ENCODE results near the gene NTM. TPM values are rescaled to one million over a fixed set of nuclear protein-coding genes. Genes with fewer than 3 reads are reported as not detected.

The NTM gene
- total RNA-seq, 2 donors from 2014 or later = 19.1 to 44.7 TPM

DNA sequence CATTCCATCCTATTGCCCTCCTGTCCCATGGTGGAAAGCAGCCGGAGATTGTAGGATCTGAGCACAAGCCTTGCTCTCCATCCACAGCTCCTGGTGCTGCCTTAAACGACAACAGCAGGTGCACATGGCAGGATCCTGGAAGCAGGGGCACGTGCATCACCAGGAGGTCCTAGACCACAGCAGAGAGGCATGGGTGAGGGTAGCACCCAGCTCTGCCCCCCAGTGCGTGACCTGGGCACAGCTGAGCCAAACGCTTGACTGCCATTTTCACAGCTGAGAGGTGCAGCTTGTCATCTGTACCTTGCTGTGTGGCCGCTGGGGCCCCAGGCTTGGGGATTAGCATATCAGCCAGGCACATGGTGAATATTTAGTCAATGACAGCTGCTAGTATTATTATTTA lies 92.7 kb downstream of the NTM start:
- DNase-seq (ENCODE audit: low spot score) = peak; percentile 34
- H3K36me3 ChIP-seq = no peaks in the 10 kb centered on the region
- H3K27me3 ChIP-seq = no peaks in the 10 kb centered on the region
- H3K9me3 ChIP-seq = no peaks in the 10 kb centered on the region
- H3K27ac ChIP-seq = no peak overlapping the region
- no peaks in the 10 kb centered on the region for H3K4me1 ChIP-seq
- H3K4me3 ChIP-seq = no peak overlapping the region
- TF ChIP-seq, protein P1, sequence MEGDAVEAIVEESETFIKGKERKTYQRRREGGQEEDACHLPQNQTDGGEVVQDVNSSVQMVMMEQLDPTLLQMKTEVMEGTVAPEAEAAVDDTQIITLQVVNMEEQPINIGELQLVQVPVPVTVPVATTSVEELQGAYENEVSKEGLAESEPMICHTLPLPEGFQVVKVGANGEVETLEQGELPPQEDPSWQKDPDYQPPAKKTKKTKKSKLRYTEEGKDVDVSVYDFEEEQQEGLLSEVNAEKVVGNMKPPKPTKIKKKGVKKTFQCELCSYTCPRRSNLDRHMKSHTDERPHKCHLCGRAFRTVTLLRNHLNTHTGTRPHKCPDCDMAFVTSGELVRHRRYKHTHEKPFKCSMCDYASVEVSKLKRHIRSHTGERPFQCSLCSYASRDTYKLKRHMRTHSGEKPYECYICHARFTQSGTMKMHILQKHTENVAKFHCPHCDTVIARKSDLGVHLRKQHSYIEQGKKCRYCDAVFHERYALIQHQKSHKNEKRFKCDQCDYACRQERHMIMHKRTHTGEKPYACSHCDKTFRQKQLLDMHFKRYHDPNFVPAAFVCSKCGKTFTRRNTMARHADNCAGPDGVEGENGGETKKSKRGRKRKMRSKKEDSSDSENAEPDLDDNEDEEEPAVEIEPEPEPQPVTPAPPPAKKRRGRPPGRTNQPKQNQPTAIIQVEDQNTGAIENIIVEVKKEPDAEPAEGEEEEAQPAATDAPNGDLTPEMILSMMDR (IDR thresholded peaks at IDR 0.05) = no peak

DNA sequence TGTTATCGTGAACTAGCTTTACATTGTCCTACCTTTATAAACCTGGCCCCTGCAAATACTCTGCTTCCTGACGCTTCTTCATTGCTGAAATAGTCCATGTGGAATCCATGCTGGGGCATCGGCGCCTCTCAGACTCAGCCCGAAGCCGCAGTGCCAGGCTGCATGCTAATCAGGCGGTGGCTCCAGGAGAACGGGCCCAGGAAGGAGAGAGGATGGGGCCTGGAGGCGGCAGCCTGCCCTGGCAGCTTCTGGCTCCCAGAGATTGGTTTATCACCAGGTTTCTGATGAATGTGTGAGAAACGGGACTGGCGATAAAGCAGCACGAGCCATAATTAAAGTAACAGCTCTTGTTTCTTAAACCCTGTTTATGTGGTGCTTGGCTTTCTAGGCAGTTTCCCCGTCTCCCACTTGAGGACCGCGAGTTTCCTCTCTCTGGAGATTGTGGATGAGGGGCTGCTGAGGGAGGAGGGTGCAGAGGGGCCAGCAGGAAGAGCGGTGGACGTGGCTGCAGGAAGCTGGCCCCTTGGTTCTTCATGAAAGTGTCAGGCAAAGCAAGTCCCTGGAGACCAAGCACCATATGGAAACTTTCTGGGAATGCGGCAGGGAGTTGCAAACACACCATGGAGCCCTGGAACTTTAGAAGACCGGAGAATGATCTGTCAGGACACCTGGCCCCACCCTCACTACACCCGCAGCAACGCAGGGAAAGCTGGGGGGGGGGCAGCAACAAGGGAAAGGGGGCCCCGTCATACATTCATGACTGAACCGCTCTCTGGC lies 93.4 kb downstream of the NTM start:
- Histone ChIP-seq H3K4me1 (no peaks in the 10 kb centered on the region), H3K27ac (no peak overlapping the region), H3K9me3 (no peaks in the 10 kb centered on the region), H3K27me3 (no peaks in the 10 kb centered on the region), H3K36me3 (no peaks in the 10 kb centered on the region), H3K4me3 (no peak overlapping the region)
- TF ChIP-seq, protein P1 (IDR thresholded peaks at IDR 0.05) = no peak
- peak; percentile 54 for DNase-seq (ENCODE audit: low spot score)

DNA sequence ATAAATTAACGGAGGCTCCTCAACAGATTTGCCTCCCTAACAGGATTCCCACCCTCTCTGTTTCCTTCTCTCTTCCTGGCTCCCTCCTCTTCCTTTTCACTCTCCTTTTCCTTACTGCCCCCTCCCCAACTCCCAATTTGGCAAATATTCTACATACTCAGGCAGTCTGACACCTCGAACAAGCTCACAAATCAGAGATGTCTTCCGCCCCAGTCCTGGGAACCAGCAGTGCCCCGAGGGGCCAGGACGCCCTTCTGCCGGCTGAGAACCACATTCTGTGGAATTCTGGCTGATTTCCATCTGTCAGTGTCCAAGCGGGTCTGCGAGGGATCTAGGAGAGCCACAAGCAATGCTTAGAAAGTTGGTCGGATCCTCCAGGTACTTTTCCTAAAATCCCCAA lies 94.0 kb downstream of the NTM start:
- no peaks in the 10 kb centered on the region for H3K4me1 ChIP-seq
- no peak overlapping the region for H3K4me3 ChIP-seq
- H3K27ac ChIP-seq = no peak overlapping the region
- TF ChIP-seq, protein P1 (IDR thresholded peaks at IDR 0.05) = no peak
- no peaks in the 10 kb centered on the region for H3K36me3 ChIP-seq
- no peak for DNase-seq (ENCODE audit: low spot score)
- H3K27me3 ChIP-seq = no peaks in the 10 kb centered on the region
- H3K9me3 ChIP-seq = no peaks in the 10 kb centered on the region

DNA sequence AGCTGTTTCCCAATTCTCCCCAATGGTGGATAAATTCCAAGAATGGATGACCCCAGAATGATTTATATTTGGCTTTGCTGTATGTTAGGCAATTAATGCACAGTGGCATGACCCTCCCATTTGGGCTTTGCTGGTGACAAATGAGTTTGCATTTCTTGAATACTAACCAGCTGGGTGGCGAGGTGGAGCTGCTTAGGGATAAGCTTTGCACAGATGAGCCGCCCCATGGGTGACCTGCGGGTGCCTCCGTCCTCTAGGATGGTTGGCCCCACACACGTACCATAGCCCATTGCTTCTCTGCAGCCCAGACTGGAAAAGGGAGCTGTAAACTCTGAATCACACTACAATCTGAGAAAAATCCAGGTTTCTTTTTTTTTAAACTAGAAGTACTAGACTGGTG lies 94.6 kb downstream of the NTM start:
- TF ChIP-seq, protein P1 (IDR thresholded peaks at IDR 0.05) = no peak
- Histone ChIP-seq H3K4me1 (no peaks in the 10 kb centered on the region), H3K9me3 (no peaks in the 10 kb centered on the region), H3K36me3 (no peaks in the 10 kb centered on the region), H3K27ac (no peak overlapping the region), H3K27me3 (no peaks in the 10 kb centered on the region), H3K4me3 (no peak overlapping the region)
- DNase-seq (ENCODE audit: low spot score) = no peak

DNA sequence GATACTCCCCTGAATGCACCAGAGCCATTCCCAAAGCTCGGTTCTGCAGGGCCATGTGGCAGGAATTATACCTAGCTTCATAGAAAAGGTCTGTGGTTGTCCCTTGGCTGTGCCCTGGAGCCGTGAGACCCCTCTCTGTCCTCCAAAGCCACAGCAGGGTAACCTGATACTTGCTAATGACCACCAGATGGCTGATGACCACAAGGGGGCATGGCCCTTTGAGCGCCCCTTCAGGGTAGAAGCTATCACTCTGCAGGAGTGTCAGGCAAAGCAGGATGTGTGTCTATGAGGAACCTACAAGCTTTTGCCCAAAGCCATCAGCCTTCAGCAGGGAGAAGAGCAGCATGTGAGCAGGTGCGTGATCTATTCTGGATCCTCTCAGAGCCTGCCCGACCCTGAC lies 95.3 kb downstream of the NTM start:
- TF ChIP-seq, protein P1 (IDR thresholded peaks at IDR 0.05) = no peak
- Histone ChIP-seq H3K4me3 (no peak overlapping the region), H3K9me3 (no peaks in the 10 kb centered on the region), H3K4me1 (no peaks in the 10 kb centered on the region), H3K27ac (no peak overlapping the region), H3K27me3 (no peaks in the 10 kb centered on the region), H3K36me3 (no peaks in the 10 kb centered on the region)
- no peak for DNase-seq (ENCODE audit: low spot score)
